Measurements from ENCODE around the gene CRTAC1.

The CRTAC1 gene

DNA sequence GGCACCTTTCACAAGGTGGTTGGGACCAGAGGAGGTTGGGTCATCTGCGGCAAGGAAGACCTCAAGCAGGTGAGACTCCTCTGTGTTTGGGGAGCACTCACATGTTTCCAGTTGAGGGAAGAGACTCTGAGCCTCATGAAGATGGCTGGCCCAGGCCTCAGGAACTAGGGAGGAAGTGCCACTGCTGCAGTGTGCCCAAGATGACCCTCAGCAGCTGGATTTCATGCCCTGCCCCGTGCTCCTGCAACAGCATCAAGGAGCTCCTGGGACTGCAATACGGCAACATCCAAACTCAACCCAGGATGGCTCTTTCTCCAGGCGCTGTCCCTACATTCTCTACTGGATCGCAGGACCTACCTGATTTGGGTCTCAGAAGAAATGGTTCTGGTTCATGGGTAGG lies 106.9 kb downstream of the CRTAC1 start:
- TF ChIP-seq, protein P1, sequence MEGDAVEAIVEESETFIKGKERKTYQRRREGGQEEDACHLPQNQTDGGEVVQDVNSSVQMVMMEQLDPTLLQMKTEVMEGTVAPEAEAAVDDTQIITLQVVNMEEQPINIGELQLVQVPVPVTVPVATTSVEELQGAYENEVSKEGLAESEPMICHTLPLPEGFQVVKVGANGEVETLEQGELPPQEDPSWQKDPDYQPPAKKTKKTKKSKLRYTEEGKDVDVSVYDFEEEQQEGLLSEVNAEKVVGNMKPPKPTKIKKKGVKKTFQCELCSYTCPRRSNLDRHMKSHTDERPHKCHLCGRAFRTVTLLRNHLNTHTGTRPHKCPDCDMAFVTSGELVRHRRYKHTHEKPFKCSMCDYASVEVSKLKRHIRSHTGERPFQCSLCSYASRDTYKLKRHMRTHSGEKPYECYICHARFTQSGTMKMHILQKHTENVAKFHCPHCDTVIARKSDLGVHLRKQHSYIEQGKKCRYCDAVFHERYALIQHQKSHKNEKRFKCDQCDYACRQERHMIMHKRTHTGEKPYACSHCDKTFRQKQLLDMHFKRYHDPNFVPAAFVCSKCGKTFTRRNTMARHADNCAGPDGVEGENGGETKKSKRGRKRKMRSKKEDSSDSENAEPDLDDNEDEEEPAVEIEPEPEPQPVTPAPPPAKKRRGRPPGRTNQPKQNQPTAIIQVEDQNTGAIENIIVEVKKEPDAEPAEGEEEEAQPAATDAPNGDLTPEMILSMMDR (IDR thresholded peaks at IDR 0.05), result no peak
- no peak for TF ChIP-seq ZFX (IDR thresholded peaks at IDR 0.05; ENCODE audit: borderline replicate concordance)
- no peak overlapping the region for H3K27ac ChIP-seq

DNA sequence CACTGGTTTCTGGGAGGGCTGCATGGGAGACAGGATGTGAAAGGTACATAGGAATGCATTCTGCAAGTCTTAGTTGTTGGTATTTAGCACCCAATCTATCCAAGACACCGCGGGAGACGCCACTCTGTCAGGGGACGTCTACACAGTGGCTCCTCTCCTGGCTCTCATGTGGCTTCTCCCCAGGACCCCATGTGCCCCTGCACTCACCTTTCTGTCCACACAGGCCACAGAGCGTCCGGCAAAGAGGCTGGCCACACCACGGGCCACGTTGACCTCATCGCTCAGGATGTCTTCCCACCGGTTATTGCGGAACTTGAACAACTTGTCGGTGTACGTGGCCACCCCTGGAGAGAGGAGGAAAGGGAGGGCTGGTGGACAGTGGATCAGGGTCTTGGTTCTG lies 107.4 kb downstream of the CRTAC1 start:
- TF ChIP-seq, protein P1 (IDR thresholded peaks at IDR 0.05), result no peak
- no peak for TF ChIP-seq ZFX (IDR thresholded peaks at IDR 0.05; ENCODE audit: borderline replicate concordance)
- H3K27ac ChIP-seq, result no peak overlapping the region

DNA sequence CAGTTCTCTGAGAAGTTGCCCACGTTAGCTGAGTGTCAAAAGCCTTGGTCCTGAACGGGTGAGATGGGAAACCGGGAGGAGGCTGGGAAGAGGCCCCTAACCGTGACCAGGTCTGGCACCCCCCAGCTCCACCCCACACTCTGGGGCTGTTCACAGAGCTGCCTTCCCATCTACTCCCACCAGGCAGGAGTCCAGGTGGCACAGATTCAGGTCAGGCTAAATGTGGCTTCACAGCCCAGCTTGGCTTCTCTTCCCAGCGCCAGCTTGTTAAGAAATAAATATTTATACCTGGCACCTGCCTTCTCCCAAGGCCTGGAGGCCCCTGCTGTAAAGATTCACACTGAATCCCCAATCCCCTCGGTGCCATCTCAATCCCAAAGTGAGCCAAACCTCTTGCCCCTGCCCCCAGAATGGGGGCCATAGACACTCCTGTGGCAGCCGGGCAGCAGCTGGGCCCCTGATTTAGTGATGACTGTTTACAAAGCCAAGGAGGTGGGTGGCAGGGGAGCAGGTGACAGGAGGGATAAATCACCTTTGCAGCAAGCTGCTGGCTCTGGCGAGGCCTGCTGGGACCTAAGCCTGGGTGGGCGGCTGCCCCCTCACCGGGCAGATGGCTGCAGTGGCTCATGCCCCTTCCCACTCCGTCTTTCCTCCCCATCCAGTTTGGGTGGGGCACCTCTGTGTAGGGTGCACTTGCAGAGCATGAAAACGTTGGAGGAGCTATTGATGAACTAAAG lies 108.2 kb downstream of the CRTAC1 start:
- no peak overlapping the region for H3K27ac ChIP-seq
- no peak for TF ChIP-seq ZFX (IDR thresholded peaks at IDR 0.05; ENCODE audit: borderline replicate concordance)
- TF ChIP-seq, protein P1 (IDR thresholded peaks at IDR 0.05), result no peak

DNA sequence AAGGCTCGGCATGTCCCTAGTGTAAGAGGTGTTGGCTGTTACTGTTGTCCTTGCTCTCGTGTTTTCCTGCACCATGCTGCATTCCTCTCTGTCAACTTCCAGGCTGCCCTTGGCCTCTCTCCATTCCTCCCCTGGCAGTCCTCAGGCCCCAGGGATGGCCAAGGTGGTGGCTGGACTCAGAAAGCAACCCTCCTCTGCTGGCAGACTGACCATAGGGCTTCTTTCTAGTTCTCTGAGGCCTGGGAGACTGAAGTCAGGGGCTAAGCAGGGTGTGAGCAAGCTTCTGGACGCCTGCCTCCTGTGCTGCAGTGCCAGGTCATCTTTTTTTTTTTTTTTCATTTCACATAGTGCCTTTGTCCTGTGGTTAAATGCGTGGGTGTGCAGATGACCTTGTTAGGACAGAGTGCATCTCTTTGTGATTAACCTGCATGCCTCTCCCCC lies 108.8 kb downstream of the CRTAC1 start:
- TF ChIP-seq, protein P1 (IDR thresholded peaks at IDR 0.05), result no peak
- TF ChIP-seq ZFX (IDR thresholded peaks at IDR 0.05; ENCODE audit: borderline replicate concordance), result no peak

DNA sequence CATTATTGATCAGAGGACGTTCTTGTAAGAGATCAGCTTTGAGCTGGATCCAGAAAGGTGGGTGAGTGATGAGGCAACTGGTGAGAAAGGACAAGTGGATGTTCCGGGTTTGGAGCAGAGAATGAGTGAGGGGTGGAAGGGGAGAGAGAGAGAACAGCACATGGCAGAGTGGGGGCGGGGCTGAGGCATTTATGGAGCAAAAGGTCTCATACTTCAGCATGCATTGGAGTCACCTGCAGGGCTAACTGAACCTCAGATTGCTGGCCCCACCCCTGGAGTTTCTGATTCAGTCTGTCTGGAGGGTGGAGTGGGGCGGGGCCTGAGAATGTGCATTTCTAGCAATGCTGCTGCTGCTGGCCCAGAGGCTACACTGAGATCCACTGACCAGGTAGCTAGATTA lies 109.6 kb downstream of the CRTAC1 start:
- no peak overlapping the region for H3K27ac ChIP-seq
- TF ChIP-seq ZFX (IDR thresholded peaks at IDR 0.05; ENCODE audit: borderline replicate concordance), result no peak
- TF ChIP-seq, protein P1 (IDR thresholded peaks at IDR 0.05), result no peak

More for the DNA sequence above, 108.8 kb downstream of the CRTAC1 start:
- H3K27ac ChIP-seq, result no peak overlapping the region

DNA sequence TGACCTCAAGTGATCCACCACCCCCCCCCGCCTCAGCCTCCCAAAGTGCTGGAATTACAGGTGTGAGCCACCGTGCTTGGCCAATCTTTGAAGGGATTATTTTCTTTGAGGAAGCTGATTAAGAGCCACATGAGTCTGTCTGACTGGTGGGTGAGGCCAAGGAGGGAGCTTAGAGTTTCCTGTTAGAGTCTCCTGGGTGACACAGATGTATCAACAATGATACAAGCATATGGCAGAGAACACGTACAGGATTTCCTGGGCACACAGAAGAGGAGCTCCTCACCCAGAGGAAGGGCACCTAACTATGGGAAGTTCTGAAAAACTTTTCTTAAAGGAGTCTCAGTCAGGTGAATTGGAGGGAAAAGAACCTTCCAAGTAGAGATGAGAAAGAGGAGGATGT lies 111.4 kb downstream of the CRTAC1 start:
- H3K27ac ChIP-seq, result no peak overlapping the region
- TF ChIP-seq ZFX (IDR thresholded peaks at IDR 0.05; ENCODE audit: borderline replicate concordance), result no peak
- TF ChIP-seq, protein P1 (IDR thresholded peaks at IDR 0.05), result no peak

DNA sequence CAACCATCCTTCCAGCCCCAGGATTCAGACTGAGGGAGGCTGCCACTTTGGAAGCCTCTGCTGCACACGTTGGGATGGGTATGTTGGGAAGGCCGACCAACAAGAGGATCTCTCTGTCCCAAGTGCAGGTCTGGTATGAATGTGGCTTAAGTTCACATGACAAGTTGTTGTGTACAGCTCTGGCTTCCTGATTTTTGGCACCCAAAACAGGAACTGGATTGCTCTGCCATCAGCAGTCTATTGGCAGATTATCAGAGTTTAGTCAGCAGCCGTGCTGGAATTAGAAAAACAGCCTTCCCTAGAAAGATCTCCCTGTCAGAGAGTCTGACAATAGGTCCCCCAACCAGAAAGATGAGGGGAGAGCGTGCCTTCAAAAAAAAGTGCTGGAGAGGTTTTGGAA lies 113.8 kb downstream of the CRTAC1 start:
- H3K27ac ChIP-seq, result no peak overlapping the region
- TF ChIP-seq, protein P1 (IDR thresholded peaks at IDR 0.05), result no peak
- TF ChIP-seq ZFX (IDR thresholded peaks at IDR 0.05; ENCODE audit: borderline replicate concordance), result no peak

All from 22Rv1 (cell line).